Measurements from ENCODE around the gene ZBTB16.

DNA sequence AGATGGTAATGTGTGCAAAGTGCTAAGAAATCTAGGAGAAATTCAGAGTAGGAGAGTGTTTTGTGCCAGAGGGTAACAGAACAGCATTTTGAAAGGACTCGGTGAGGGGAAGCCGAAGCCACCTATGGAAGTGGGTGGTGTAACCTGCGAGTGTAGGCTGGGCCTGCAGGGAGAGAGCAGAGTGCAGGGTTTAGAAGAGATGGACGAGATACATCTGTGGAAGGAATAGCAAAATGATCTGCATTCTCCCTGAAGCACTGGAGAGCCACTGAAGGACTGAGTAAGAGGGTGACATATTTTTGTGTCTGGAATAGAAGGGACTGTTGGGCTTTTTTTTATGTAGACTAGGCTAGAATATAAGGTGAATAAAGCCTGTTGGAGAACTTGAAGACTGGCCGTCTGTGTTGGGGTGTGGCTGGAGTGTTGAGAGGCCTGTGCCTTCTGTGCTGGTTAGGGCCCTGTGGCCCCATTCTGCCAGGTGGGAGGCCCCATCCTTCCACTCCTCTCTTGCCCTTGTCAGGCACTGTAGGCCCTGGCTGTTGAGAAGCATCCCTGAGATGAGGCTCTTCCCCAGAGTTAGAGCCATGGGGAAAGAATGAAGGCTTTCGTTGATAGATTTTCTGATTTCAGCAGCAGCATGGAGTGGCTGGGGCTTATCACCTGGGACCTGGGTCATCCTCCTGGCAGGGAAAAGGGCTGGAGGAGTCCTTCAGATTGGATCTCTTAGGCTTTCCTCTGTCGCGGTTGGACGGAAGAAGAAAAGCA, 102.2 kb downstream of the ZBTB16 start:
- TF ChIP-seq CTCF (IDR thresholded peaks at IDR 0.05) (no peak), POLR2A (IDR thresholded peaks at IDR 0.05) (no peak)
